ENCODE measurements around the gene MOCOS.

DNA sequence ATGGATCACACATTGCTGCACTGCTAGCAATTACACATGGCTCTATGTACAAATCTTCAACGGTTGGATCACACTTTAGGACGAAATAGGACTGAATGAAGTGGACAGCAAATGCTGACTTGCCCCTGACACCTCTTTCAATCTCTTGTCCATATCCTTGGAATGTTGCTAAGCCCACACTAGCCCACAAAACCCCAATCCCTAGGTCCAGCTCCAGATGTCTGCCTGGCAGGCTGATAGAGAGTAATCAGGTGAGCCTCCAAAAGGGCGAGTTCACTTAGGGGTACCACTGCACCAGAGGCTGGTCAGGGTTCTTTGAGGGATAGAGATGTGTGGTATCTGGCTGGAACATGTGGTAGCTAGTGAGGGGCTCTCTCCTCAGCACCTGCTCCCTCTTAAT lies 91.7 kb downstream of the MOCOS start:
- TF ChIP-seq POLR2A (IDR thresholded peaks at IDR 0.05) (no peak), POLR2AphosphoS5 (IDR thresholded peaks at IDR 0.05; ENCODE audit: insufficient read depth in 1 of 2, low read depth in 1 of 2) (no peak)
- TF ChIP-seq, protein P1, sequence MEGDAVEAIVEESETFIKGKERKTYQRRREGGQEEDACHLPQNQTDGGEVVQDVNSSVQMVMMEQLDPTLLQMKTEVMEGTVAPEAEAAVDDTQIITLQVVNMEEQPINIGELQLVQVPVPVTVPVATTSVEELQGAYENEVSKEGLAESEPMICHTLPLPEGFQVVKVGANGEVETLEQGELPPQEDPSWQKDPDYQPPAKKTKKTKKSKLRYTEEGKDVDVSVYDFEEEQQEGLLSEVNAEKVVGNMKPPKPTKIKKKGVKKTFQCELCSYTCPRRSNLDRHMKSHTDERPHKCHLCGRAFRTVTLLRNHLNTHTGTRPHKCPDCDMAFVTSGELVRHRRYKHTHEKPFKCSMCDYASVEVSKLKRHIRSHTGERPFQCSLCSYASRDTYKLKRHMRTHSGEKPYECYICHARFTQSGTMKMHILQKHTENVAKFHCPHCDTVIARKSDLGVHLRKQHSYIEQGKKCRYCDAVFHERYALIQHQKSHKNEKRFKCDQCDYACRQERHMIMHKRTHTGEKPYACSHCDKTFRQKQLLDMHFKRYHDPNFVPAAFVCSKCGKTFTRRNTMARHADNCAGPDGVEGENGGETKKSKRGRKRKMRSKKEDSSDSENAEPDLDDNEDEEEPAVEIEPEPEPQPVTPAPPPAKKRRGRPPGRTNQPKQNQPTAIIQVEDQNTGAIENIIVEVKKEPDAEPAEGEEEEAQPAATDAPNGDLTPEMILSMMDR (IDR thresholded peaks at IDR 0.05), result no peak

All from vagina (tissue), 2 donors.